HG03457 (cell line): ENCODE results near the gene PARD3B.

Experiments
- ATAC-seq: cut with Tn5 transposase; IDR thresholded peaks from one replicate; pipeline ENCODE4 v1.9.1; 2021; ENCODE audit warnings: moderate number of reproducible peaks; ENCODE audit not compliant: unreplicated experiment

PARD3B gene

DNA sequence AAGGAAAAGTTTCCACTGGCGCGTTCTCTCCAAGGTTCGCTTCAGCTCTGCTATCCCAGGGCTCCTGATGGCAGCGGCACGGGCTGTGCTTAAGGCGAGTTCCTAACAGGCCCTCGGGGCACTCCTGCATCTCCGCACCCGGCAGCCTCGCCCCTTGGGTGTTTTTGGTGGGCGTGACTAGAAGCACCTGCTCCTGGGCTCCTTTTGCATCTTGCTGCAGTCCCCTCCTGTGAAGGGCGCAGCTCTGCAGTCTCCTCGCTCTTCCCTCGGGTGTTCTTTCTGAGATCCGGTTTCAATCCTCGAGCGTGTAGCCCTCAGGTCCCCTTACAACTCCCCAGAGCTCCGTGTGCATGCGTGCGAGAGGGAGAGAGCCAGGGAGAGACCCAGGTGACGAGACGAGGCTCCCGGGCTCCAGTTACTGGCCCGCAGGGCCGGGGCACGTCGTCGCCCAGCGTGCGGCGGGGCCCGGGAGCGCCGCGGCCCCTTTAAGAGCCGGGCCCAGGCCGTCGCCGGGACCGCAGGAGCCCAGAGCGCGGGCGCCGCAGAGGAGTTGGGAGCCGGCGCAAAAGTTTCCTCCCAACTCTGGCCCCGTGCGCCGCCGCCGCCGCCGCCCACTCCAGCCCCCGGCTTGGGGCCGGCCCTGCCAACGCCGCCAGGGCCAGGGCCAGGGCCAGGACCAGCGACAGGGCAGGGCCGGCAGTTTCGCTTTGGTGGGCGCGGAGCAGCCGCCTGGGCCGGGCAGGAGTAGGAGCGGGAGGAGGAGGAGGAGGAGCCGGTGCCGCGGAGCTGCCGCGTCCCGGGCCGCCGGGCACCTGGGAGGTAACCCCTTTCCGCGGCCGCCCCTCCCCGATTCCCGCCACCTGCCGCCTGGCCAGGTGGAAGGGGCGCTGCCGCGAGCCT is at the start of gene PARD3B:
TSS of gene PARD3B (plus strand) at position 515 of the 900 bp plus-strand sequence. CDS start 525 bp downstream, outside the sequence.
- peak; percentile 57 for ATAC-seq

- no peak for ATAC-seq
These were observed 48.5 kb upstream of the PARD3B start for GRCh38 chr2:204496779-204497178.

- ATAC-seq, result no peak
These were observed 47.4 kb upstream of the PARD3B start for GRCh38 chr2:204497855-204498254.

- no peak for ATAC-seq
These were observed 47.0 kb upstream of the PARD3B start for GRCh38 chr2:204498291-204498690.

DNA sequence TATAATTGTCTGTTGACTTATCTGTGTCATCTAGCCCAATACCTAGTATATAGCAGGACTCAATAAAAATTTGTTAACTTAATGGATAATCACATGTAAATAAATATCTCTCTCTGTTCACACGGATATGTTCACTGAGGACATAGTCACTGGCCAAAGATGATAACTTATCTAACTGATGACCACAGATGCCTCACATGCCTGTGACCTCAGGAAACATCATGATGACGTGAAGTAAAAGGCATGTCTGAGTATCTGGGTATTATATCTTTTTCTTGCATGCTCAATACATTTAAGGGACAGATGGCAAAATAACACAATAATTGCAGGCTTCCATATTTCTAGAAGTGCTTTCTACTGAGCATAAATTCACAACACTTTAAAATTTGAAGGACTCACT is 41.4 kb upstream of the PARD3B start:
- no peak for ATAC-seq

- ATAC-seq, result no peak
These were observed 40.7 kb upstream of the PARD3B start for GRCh38 chr2:204504594-204504993.

GRCh38 chr2:204505488-204505887 is 39.8 kb upstream of the PARD3B start:
- no peak for ATAC-seq

GRCh38 chr2:204505946-204506345 is 39.3 kb upstream of the PARD3B start:
- no peak for ATAC-seq

DNA sequence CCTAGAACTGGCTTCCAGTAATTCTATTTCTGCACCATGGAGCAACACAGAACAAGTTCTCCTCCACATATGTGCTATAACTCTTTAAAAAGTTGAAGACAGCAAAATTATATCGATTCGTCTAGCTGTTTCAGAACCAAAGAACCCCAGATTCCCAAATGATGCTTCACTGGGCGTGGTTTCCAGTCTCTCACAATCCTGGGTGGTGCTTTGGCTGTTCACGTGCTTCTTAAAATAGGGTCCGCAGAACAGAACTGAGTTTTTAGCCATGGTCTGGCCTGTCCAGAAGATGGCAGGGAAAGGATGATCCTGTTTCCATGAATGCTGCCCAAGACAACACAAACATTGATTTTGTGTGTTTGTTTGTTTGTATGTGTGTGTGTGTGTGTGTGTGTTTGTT is 37.6 kb upstream of the PARD3B start:
- no peak for ATAC-seq

DNA sequence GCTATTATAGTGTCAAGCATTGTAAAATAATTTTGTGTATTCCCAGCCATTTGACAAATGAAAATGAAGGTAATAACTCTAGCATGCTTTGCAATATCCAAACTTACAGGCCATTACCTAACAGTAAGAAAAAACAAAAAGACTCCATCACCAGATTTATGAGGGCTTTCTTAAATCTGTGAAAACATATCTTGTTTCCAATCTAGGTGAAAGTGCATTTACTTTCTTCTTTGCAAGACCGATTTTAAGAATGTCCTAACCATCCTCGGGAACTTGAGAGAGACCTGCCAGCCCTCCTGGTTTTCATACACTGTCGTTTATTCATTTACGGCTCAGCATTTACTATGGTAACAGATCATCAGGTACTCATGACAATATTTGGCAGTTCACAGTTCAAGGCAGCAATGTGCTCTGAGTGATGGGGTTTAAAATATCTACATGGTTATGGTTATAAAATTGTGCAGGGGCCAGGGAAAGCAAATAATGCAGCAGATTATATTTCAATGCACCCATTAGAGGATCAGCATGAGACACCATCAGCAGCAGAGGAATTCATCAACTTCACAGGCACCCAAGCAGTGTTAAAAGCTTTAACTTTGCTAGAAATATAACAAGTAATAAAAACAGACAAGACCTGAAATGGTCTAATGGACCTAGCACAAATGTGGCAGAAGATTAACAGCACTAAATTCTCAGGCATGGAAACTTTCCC is 34.4 kb upstream of the PARD3B start:
- no peak for ATAC-seq

DNA sequence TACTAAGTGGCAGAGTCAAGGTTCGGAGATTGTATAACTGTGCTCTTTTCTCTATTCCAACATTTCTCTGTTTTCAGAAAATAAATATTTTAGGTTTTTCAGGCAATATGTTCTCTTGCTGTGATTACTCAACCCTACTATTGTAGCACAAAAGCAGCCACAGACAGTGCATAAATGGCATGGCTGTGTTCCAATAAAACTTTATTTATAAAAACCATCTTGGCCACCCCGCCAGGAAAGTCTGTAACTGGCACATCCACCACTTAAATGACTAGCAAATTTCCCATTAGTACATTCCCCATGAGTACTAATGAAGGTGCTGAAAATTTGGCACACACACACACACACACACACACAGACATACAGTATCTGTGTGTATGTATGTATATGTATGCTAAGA is 30.8 kb upstream of the PARD3B start:
- no peak for ATAC-seq

- no peak for ATAC-seq
These were observed 29.9 kb upstream of the PARD3B start for GRCh38 chr2:204515416-204515815.

- ATAC-seq, result no peak
These were observed 28.1 kb upstream of the PARD3B start for GRCh38 chr2:204517154-204517553.

GRCh38 chr2:204529795-204530463 is 15.3 kb upstream of the PARD3B start:
- no peak for ATAC-seq

DNA sequence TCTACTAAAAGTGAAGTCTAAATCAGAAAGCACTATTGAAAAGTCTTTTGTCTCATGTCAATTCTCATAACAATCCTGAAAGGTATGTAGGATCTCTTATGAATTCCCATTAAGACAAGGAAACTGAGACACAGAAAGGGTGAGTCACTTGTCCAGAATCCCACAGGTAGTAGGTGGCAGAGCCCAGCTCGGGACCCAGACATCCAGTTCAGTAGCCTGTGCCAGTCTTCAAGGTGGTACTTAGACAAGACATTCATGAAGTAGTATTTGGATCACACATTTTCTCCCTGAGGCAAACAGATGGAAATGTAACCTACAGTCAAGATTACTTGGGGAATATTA is 14.8 kb upstream of the PARD3B start:
- no peak for ATAC-seq

GRCh38 chr2:204533629-204534370 is 11.5 kb upstream of the PARD3B start:
- ATAC-seq, result no peak

- ATAC-seq, result no peak
These were observed 9.9 kb upstream of the PARD3B start for GRCh38 chr2:204535356-204535755.

DNA sequence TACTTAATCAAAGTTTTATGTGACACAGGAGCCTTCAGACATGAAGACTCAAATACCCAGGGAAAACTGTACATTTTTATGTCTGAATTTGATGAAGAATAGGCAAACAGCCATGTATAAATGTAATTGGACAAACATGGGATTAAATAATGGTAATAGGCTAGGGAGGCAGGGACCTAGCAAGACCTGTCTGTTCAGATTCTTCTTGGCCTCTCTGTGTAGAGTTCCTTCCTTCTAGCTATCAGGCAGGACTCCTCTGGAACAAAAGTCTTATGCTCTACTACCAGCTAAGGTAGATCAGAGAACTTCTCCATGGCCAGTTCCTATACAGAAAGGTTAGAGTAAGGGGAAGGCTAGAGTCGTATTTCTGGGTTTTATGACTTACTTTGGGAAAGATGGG is 9.5 kb upstream of the PARD3B start:
- no peak for ATAC-seq

- no peak for ATAC-seq
These were observed 6.9 kb upstream of the PARD3B start for GRCh38 chr2:204538182-204539018.

- no peak for ATAC-seq
These were observed 6.3 kb upstream of the PARD3B start for GRCh38 chr2:204539019-204539385.
